Ascending aorta (tissue), 2 donors: Measurements from ENCODE around the gene ZNF408. TPM values are rescaled to one million over a fixed set of nuclear protein-coding genes. Genes with fewer than 3 reads are reported as not detected.

Experiments used
- DNase-seq, 2 donors: peaks; one replicate each; pipeline ENCODE4 v3.0.0-alpha.2; 2019; ENCODE audit warnings: low spot score in 2 of 2
- H3K27ac ChIP-seq, 2 donors: fragments of 200-600 bp; sonication (generic); one replicate each; pipeline ENCODE4 v1.5.1; 2016 to 2017; ENCODE audit warnings: mild to moderate bottlenecking in 1 of 2
- H3K27me3 ChIP-seq: fragments of 200-600 bp; sonication (generic); one replicate; pipeline ENCODE4 v1.5.1; 2017
- H3K36me3 ChIP-seq, 2 donors: fragments of 200-600 bp; sonication (generic); one replicate each; pipeline ENCODE4 v1.5.1; 2016
- H3K4me1 ChIP-seq, 2 donors: fragments of 200-600 bp; sonication (generic); one replicate each; pipeline ENCODE4 v1.5.1; 2016 to 2017; ENCODE audit warnings: mild to moderate bottlenecking in 1 of 2
- H3K4me3 ChIP-seq, 2 donors: fragments of 200-600 bp; sonication (generic); one replicate each; pipeline ENCODE4 v1.5.1; 2016 to 2017; ENCODE audit warnings: mild to moderate bottlenecking in 1 of 2
- H3K9me3 ChIP-seq, 2 donors: fragments of 200-600 bp; sonication (generic); one replicate each; pipeline ENCODE4 v1.5.1; 2016
- intact Hi-C: fragments of 100-400 bp; cut with DNase I; formaldehyde crosslinking; loops from one replicate; pipeline ENCODE4 v1.15.1; 2023
- total RNA-seq: library from RNA; depleted of rRNA; stranded (reverse); fragments of >200 nt; gene quantifications from one replicate; pipeline ENCODE4 v1.1.0, GENCODE V29; 2016
- TF ChIP-seq, protein P1 (sequence below), 3 experiments: fragments of 200-600 bp in 2 of 3; fragments of 450-650 bp in 1 of 3; sonication (generic) in 2 of 3; IDR thresholded peaks; one replicate each; pipeline ENCODE4 v1.5.1; 2016 to 2019; ENCODE audit warnings: antibody characterized with exemption in 3 of 3, mild to moderate bottlenecking in 1 of 3, moderate library complexity in 1 of 3

The ZNF408 gene
- total RNA-seq, 1 donor from 2014 or later, result 9.7 TPM

DNA sequence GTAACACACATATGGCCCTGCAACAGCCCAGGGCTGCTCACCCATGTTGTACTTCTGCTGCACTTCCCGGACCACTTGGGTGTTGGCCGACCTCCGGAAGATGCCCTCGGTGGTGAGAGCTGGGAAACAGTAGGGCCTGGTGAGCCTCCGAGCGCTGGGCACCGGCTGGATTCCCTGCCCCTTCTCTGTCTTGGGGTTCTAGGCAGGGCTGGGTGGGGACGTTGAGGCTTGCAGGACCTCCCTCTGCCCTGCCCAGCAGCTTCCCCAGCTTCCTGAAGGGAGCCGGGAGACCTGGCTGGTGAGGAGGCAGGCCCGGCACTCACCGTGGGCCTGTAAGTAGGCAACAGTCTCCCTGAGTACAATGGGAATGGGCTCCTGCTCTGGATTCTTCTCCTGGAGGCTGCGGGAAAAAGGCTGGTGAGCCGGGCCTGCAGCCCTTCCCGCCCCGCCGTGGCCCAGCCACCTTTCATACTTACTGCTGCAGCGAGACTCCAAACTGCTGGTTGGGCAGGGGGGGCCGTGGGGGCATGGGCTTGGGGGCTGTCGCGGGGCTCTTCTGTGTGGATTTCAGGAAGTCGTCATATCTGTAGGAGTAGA lies 20.6 kb upstream of the ZNF408 start:
- intact Hi-C loops, result no loop called here
- H3K36me3 ChIP-seq, result peaks cover 55 to 73% of the 10 kb centered on the region in 2 donors
- no peak overlapping the region for H3K4me3 ChIP-seq
- peaks cover 0 to 27% of the 10 kb centered on the region in 2 donors for H3K4me1 ChIP-seq
- no peaks in the 10 kb centered on the region for H3K27me3 ChIP-seq
- H3K27ac ChIP-seq, result no peak overlapping the region
- no peaks in the 10 kb centered on the region for H3K9me3 ChIP-seq
- TF ChIP-seq, protein P1, sequence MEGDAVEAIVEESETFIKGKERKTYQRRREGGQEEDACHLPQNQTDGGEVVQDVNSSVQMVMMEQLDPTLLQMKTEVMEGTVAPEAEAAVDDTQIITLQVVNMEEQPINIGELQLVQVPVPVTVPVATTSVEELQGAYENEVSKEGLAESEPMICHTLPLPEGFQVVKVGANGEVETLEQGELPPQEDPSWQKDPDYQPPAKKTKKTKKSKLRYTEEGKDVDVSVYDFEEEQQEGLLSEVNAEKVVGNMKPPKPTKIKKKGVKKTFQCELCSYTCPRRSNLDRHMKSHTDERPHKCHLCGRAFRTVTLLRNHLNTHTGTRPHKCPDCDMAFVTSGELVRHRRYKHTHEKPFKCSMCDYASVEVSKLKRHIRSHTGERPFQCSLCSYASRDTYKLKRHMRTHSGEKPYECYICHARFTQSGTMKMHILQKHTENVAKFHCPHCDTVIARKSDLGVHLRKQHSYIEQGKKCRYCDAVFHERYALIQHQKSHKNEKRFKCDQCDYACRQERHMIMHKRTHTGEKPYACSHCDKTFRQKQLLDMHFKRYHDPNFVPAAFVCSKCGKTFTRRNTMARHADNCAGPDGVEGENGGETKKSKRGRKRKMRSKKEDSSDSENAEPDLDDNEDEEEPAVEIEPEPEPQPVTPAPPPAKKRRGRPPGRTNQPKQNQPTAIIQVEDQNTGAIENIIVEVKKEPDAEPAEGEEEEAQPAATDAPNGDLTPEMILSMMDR (IDR thresholded peaks at IDR 0.05), result no peak
- no peak for DNase-seq

DNA sequence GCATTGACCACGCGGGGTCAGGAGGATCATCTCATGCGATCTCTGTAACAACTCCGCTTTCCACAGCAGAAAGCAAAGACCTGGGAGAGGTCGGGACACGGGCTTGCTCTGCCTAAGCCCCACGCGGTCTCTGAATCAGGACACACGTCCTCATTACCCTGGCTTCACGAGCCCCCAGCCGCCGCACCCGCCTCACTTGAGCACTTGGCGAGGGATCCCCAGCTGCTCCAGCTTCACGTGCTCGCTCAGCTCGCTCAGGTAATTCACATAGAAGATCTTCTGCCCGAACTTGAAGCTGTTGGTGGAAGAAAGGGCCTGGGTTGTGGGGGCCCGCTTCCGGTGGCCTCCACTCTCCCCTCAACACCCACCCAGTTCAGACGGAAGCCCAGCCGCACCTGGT lies 20.0 kb upstream of the ZNF408 start:
- Histone ChIP-seq H3K4me1 (peaks cover 0 to 21% of the 10 kb centered on the region in 2 donors), H3K4me3 (no peak overlapping the region), H3K27me3 (no peaks in the 10 kb centered on the region), H3K36me3 (peaks cover 55 to 78% of the 10 kb centered on the region in 2 donors), H3K9me3 (no peaks in the 10 kb centered on the region), H3K27ac (no peak overlapping the region)
- TF ChIP-seq, protein P1 (IDR thresholded peaks at IDR 0.05), result no peak
- DNase-seq, result no peak
- intact Hi-C loops, result no loop called here

DNA sequence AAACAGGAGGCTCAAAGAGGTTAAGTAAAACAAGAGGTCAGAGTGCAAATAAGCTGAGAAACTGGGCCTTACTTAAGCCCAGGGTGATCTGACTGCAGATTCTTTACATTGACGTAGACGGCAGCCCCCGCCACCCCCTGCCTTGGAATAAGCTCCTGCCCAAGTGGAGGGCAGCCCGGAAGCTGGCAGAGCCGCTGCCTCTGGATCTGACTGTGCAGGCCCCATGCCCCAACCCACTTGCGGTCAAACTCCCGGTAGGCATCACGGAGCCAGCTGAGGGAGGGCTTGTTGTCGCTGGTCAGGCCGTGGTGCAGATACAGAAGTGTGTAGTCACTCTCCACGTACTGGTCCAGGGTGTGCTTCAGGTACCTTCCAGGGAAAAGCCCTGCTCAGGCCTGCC lies 19.0 kb upstream of the ZNF408 start:
- TF ChIP-seq, protein P1 (IDR thresholded peaks at IDR 0.05), result no peak
- H3K9me3 ChIP-seq, result no peaks in the 10 kb centered on the region
- H3K27ac ChIP-seq, result no peak overlapping the region
- no peak overlapping the region for H3K4me3 ChIP-seq
- H3K27me3 ChIP-seq, result no peaks in the 10 kb centered on the region
- no peak for DNase-seq
- intact Hi-C loops, result no loop called here
- H3K36me3 ChIP-seq, result peaks cover 59 to 83% of the 10 kb centered on the region in 2 donors
- H3K4me1 ChIP-seq, result peaks cover 0 to 15% of the 10 kb centered on the region in 2 donors

DNA sequence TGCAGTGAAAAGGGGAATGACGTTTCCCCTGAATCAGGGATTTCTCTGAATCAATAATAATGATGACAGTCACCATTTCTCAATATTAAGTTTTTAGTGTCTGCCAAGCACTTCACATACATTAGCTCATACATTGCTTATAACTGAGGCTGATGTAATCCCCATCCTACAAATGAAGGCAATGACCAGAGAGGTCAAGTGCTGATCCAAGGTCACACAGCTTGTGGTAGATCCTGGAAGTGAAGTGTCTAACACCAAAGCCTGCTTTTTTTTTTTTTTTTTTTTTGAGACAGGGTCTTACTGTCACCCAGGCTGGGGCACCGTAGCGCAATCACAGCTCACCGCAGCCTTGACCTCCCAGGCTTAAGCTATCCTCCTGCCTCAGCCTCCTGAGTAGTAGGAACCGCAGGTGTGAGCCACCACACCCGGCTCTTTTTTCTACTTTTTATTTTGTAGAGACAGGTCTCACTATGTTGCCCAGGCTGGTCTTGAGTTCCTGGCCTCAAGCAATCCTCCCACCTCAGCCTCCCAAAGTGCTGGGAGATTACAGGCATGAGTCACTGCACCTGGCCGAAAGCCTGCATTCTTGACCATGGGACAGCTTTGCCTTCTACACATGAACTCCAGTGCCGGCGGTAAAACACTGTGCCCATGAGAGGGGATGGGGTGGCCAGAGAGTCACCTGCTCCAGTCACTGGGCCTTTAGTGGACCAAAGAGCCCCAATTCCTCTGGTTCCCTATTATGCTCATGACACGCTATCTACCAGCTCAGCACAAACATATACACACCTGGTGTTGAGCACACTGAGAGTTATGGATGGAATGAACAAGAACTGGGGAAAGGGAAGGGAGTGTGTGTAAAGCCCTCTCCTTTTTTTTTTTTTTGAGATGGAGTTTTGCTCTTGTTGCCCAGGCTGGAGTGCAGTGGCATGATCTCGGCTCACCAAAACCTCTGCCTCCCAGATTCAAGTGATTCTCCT lies 17.8 kb upstream of the ZNF408 start:
- intact Hi-C loops, result no loop called here
- Histone ChIP-seq H3K4me1 (peaks cover 0 to 15% of the 10 kb centered on the region in 2 donors), H3K36me3 (peaks cover 64 to 84% of the 10 kb centered on the region in 2 donors), H3K27ac (peak overlapping the region; percentile 60 to 67), H3K4me3 (no peak overlapping the region), H3K9me3 (no peaks in the 10 kb centered on the region), H3K27me3 (no peaks in the 10 kb centered on the region)
- DNase-seq, result no peak
- TF ChIP-seq, protein P1 (IDR thresholded peaks at IDR 0.05), result no peak

DNA sequence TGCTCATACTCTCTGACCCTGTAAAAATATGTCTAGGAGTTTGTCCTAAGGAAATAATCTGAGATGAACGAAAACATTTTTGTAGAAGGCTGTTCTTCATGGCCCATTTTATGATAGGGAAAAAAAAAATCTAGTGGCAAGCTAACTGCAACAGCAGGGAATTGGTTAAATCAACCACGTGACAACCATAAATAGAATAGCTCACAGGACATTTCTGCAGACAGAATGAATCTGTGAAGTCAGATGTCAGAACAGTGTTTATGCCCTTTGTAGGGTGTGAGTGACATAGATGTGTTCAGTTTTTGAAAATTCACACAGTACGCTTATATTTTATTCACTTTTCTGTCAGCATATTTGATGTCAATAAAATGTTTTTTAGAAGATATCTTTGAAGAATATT lies 16.5 kb upstream of the ZNF408 start:
- H3K27ac ChIP-seq, result peak overlapping the region; percentile 60 to 67

More for the DNA sequence above, 16.5 kb upstream of the ZNF408 start:
- no peak overlapping the region for H3K4me3 ChIP-seq
- TF ChIP-seq, protein P1 (IDR thresholded peaks at IDR 0.05), result no peak
- no peak for DNase-seq
- H3K36me3 ChIP-seq, result peaks cover 57 to 84% of the 10 kb centered on the region in 2 donors
- no peaks in the 10 kb centered on the region for H3K27me3 ChIP-seq
- no peaks in the 10 kb centered on the region for H3K9me3 ChIP-seq
- peaks cover 0 to 15% of the 10 kb centered on the region in 2 donors for H3K4me1 ChIP-seq
- intact Hi-C loops, result no loop called here
